SKM-1 (cell line): Measurements from ENCODE around the gene R3HDM2.
A peak's percentile ranks its signal among the peaks of the same experiment; 100 is the strongest.

Experiments
- DNase-seq: peaks from one replicate; lab custom pipeline; 2025; ENCODE audit not compliant: unreplicated experiment; lab: John Stamatoyannopoulos, UW

Gene R3HDM2

GRCh38 chr12:57467212-57467874 lies 36.5 kb upstream of the R3HDM2 start:
- DNase-seq = no peak

- no peak for DNase-seq
These were observed 35.1 kb upstream of the R3HDM2 start for GRCh38 chr12:57465747-57466505.

- DNase-seq = no peak
These were observed 34.3 kb upstream of the R3HDM2 start for GRCh38 chr12:57465030-57465746.

- DNase-seq = no peak
These were observed 33.7 kb upstream of the R3HDM2 start for GRCh38 chr12:57464569-57464968.

GRCh38 chr12:57462912-57463253 lies 32.0 kb upstream of the R3HDM2 start:
- no peak for DNase-seq

- DNase-seq = peak; percentile 31
These were observed 31.5 kb upstream of the R3HDM2 start for GRCh38 chr12:57462251-57462911.

- DNase-seq = no peak
These were observed 31.0 kb upstream of the R3HDM2 start for GRCh38 chr12:57461917-57462250.

GRCh38 chr12:57461276-57461916 lies 30.6 kb upstream of the R3HDM2 start:
- no peak for DNase-seq

- DNase-seq = no peak
These were observed 30.0 kb upstream of the R3HDM2 start for GRCh38 chr12:57460841-57461275.

GRCh38 chr12:57460468-57460784 lies 29.6 kb upstream of the R3HDM2 start:
- DNase-seq = no peak

GRCh38 chr12:57459750-57460467 lies 29.1 kb upstream of the R3HDM2 start, which contains the start of gene GLI1:
Gene GLI1, plus strand, starts transcription at chr12:57459785. Its CDS starts 3,907 bp downstream, at chr12:57463692.
- DNase-seq = no peak

- peak; percentile 30 for DNase-seq
These were observed 28.4 kb upstream of the R3HDM2 start for GRCh38 chr12:57459055-57459749.

GRCh38 chr12:57458665-57459054 lies 27.8 kb upstream of the R3HDM2 start:
- no peak for DNase-seq

GRCh38 chr12:57456737-57457490 lies 26.1 kb upstream of the R3HDM2 start:
- DNase-seq = no peak

GRCh38 chr12:57456145-57456700 lies 25.4 kb upstream of the R3HDM2 start:
- no peak for DNase-seq

- no peak for DNase-seq
These were observed 24.7 kb upstream of the R3HDM2 start for GRCh38 chr12:57455374-57456144.

- no peak for DNase-seq
These were observed 23.9 kb upstream of the R3HDM2 start, which contains the start of gene INHBE for GRCh38 chr12:57454566-57455373. Gene INHBE, plus strand, starts transcription at chr12:57455307. Its CDS starts 230 bp downstream, at chr12:57455537.
